HepG2 (cell line): ENCODE data around the gene CLEC10A. TPM values are rescaled to one million over a fixed set of nuclear protein-coding genes. Genes with fewer than 3 reads are reported as not detected.

Source experiments
- CAMTA2 ChIP-seq: sonication (generic); formaldehyde crosslinking; IDR thresholded peaks from 2 replicates; pipeline ENCODE4 v1.4.0; 2020; ENCODE audit warnings: mild to moderate bottlenecking, missing genetic modification reagents, borderline replicate concordance
- CHD4 ChIP-seq: fragments of 200-600 bp; sonication (generic); IDR thresholded peaks from 2 replicates; pipeline ENCODE4 v1.7.0; 2017; ENCODE audit warnings: mild to moderate bottlenecking, low read length, borderline replicate concordance
- DMAP1 ChIP-seq: IDR thresholded peaks from 2 replicates; pipeline ENCODE4 v1.6.1; 2016
- GATA4 ChIP-seq: sonication (generic); IDR thresholded peaks from 2 replicates; pipeline ENCODE4 v1.6.1; 2016; ENCODE audit warnings: antibody characterized with exemption, low read depth, borderline replicate concordance
- GLI4 ChIP-seq: sonication (generic); formaldehyde crosslinking; IDR thresholded peaks from 2 replicates; pipeline ENCODE4 v1.5.1; 2020; ENCODE audit warnings: missing genetic modification reagents, mild to moderate bottlenecking, moderate library complexity, borderline replicate concordance
- HNF4G ChIP-seq, 2 experiments: sonication (generic) in 1 of 2; formaldehyde crosslinking in 1 of 2; IDR thresholded peaks; 2 replicates each; pipeline versions ENCODE4 v1.4.0 to v1.6.1; 2011 to 2020; ENCODE audit warnings: borderline replicate concordance in 2 of 2, low read depth in 2 of 2, mild to moderate bottlenecking in 2 of 2, low read length in 1 of 2, missing genetic modification reagents in 1 of 2, moderate library complexity in 1 of 2
- HOXA7 ChIP-seq: sonication (generic); formaldehyde crosslinking; IDR thresholded peaks from 2 replicates; pipeline ENCODE4 v1.8.1; 2022; ENCODE audit warnings: mild to moderate bottlenecking, missing genetic modification reagents, moderate library complexity
- IRX3 ChIP-seq: sonication (generic); formaldehyde crosslinking; IDR thresholded peaks from 2 replicates; pipeline ENCODE4 v1.8.1; 2023; ENCODE audit warnings: mild to moderate bottlenecking, low read depth, missing genetic modification reagents, borderline replicate concordance
- KAT7 ChIP-seq: IDR thresholded peaks from 2 replicates; pipeline ENCODE4 v1.6.1; 2018; ENCODE audit warnings: borderline replicate concordance, missing compliant biosample characterization
- PHF5A ChIP-seq: IDR thresholded peaks from one replicate; pipeline ENCODE4 v1.6.1; 2018; ENCODE audit warnings: low read depth, missing genetic modification reagents; ENCODE audit not compliant: unreplicated experiment
- RBM39 ChIP-seq: fragments of 200-400 bp; formaldehyde crosslinking; IDR thresholded peaks from one replicate; pipeline ENCODE4 v1.6.1; 2018; ENCODE audit warnings: antibody characterized with exemption, mild to moderate bottlenecking, low read depth, low read length; ENCODE audit not compliant: poor library complexity, severe bottlenecking
- TAF1 ChIP-seq: sonication (generic); formaldehyde crosslinking; IDR thresholded peaks from 2 replicates; pipeline ENCODE4 v1.4.0; 2020; ENCODE audit warnings: missing genetic modification reagents
- ZNF670 ChIP-seq: sonication (generic); formaldehyde crosslinking; IDR thresholded peaks from 2 replicates; pipeline ENCODE4 v1.8.0; 2022; ENCODE audit warnings: mild to moderate bottlenecking, missing genetic modification reagents, borderline replicate concordance
- polyA plus RNA-seq, 8 experiments: library from polyadenylated mRNA; depleted of rRNA in 3 of 8; stranded (reverse) in 7 of 8; unstranded in 1 of 8; fragments of >200 nt; fragmentation: Illumina TruSeq in 4 of 8; extraction: Trizol in 4 of 8; gene quantifications; 2 replicates each; pipeline versions ENCODE4 v1.2.1 to v1.2.3, GENCODE V29; 2011 to 2016; ENCODE audit warnings: low read depth in 4 of 8, missing spikeins in 1 of 8, mixed read lengths in 1 of 8; ENCODE audit not compliant: insufficient read depth in 1 of 8
- total RNA-seq, 5 experiments: library from RNA; depleted of rRNA; stranded (reverse); fragments of >200 nt; fragmentation: Illumina TruSeq; extraction: Trizol; gene quantifications; 2 replicates each; pipeline ENCODE4 v1.2.3, GENCODE V29; 2016; ENCODE audit warnings: low read depth in 1 of 5
- TF ChIP-seq, protein P1 (sequence below): sonication (generic); formaldehyde crosslinking; IDR thresholded peaks from 2 replicates; pipeline ENCODE4 v1.5.0; 2020; ENCODE audit warnings: missing genetic modification reagents
- TF ChIP-seq, protein P2 (sequence below): sonication (generic); formaldehyde crosslinking; IDR thresholded peaks from 2 replicates; pipeline ENCODE4 v1.4.0; 2020; ENCODE audit warnings: missing genetic modification reagents, borderline replicate concordance
- TF ChIP-seq, protein P3 (sequence below): sonication (generic); formaldehyde crosslinking; IDR thresholded peaks from 2 replicates; pipeline ENCODE4 v1.8.0; 2022; ENCODE audit warnings: missing genetic modification reagents, mild to moderate bottlenecking, inconsistent platforms, borderline replicate concordance
- TF ChIP-seq, protein P4 (sequence below): sonication (generic); formaldehyde crosslinking; IDR thresholded peaks from 2 replicates; pipeline ENCODE4 v1.4.0; 2020; ENCODE audit warnings: missing genetic modification reagents

Gene CLEC10A
- total and polyA plus RNA-seq, 2 of the 13 experiments (the other 11 are each of a cell fraction or from before 2014, with no cell fraction given), result 0.33 TPM; not detected in 1

DNA sequence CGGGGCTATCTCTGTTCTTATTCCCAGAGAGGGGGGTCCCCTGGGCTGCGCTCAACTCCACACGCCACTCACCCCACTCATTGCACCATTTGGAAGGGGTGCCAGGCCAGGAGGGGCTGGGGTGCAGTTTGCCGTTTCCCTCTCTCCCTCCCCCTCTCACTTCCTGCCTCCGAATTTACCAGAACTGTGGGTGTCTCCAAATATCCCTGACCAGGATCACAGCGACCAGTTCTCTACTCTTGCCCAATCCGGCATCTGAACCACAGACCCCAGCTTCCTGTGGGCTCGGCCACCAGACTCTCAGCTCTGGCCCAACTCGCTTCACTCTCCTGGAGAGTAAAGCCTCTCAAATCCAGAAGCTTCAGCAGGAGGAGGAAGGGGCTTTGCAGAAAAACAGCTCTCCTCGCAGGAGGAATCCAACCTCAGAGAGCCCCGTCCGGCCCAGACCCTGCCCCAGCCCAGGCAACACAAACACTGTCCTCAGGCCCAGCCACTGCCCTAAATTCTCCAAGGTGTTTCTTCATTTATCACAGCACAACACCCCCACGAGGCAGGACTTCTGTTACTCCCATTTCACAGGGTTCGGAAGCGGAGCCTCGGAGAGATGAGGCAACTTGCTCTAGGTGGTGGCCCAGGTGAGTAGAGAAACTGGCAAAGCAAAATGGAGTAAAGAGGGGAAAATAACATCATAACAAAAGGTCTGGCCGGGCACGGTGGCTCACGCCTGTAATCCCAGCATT, 35.0 kb upstream of the CLEC10A start (continued):
- TF ChIP-seq, protein P1, sequence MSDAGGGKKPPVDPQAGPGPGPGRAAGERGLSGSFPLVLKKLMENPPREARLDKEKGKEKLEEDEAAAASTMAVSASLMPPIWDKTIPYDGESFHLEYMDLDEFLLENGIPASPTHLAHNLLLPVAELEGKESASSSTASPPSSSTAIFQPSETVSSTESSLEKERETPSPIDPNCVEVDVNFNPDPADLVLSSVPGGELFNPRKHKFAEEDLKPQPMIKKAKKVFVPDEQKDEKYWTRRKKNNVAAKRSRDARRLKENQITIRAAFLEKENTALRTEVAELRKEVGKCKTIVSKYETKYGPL, result no peak
- TF ChIP-seq CHD4, result peak; percentile 77; the same call in 1 of the 2 replicates
- TF ChIP-seq IRX3 (CRISPR knock-in tag), result no peak
- TF ChIP-seq GLI4 (CRISPR knock-in tag), result 0 out of 2 replicates have a peak, but pooled peaks have one; percentile 12
- TF ChIP-seq HNF4G (IDR thresholded peaks at IDR 0.05; ENCODE audit: borderline replicate concordance, low read depth, low read length), result no peak; the same call in 1 of the 2 replicates
- TF ChIP-seq HNF4G (CRISPR knock-in tag; IDR thresholded peaks at IDR 0.05; ENCODE audit: borderline replicate concordance, low read depth), result peak; percentile 39; the same call in 1 of the 2 replicates
- TF ChIP-seq, protein P2, sequence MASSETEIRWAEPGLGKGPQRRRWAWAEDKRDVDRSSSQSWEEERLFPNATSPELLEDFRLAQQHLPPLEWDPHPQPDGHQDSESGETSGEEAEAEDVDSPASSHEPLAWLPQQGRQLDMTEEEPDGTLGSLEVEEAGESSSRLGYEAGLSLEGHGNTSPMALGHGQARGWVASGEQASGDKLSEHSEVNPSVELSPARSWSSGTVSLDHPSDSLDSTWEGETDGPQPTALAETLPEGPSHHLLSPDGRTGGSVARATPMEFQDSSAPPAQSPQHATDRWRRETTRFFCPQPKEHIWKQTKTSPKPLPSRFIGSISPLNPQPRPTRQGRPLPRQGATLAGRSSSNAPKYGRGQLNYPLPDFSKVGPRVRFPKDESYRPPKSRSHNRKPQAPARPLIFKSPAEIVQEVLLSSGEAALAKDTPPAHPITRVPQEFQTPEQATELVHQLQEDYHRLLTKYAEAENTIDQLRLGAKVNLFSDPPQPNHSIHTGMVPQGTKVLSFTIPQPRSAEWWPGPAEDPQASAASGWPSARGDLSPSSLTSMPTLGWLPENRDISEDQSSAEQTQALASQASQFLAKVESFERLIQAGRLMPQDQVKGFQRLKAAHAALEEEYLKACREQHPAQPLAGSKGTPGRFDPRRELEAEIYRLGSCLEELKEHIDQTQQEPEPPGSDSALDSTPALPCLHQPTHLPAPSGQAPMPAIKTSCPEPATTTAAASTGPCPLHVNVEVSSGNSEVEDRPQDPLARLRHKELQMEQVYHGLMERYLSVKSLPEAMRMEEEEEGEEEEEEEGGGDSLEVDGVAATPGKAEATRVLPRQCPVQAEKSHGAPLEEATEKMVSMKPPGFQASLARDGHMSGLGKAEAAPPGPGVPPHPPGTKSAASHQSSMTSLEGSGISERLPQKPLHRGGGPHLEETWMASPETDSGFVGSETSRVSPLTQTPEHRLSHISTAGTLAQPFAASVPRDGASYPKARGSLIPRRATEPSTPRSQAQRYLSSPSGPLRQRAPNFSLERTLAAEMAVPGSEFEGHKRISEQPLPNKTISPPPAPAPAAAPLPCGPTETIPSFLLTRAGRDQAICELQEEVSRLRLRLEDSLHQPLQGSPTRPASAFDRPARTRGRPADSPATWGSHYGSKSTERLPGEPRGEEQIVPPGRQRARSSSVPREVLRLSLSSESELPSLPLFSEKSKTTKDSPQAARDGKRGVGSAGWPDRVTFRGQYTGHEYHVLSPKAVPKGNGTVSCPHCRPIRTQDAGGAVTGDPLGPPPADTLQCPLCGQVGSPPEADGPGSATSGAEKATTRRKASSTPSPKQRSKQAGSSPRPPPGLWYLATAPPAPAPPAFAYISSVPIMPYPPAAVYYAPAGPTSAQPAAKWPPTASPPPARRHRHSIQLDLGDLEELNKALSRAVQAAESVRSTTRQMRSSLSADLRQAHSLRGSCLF (CRISPR knock-in tag), result peak; percentile 47; the same call in 1 of the 2 replicates
- TF ChIP-seq, protein P3, sequence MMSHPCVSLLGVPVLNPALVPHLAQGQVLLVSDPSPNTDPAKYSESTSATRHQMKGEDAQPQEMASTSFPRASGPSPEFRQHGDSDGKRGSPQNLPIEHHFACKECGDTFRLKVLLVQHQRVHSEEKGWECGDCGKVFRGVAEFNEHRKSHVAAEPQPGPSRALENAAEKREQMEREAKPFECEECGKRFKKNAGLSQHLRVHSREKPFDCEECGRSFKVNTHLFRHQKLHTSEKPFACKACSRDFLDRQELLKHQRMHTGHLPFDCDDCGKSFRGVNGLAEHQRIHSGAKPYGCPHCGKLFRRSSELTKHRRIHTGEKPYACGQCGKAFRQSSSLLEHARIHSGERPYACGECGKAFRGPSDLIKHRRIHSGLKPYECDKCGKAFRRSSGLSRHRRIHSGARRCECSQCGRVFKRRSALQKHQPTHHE, result peak; percentile 14; the same call in 1 of the 2 replicates
- TF ChIP-seq RBM39, result no peak
- TF ChIP-seq TAF1 (CRISPR knock-in tag), result peak; percentile 73
- peak; percentile 9; the same call in 1 of the 2 replicates for TF ChIP-seq ZNF670 (CRISPR knock-in tag)
- TF ChIP-seq PHF5A (CRISPR knock-in tag), result peak; percentile 28
- TF ChIP-seq GATA4, result peak; percentile 13; the same call in 1 of the 2 replicates
- TF ChIP-seq, protein P4, sequence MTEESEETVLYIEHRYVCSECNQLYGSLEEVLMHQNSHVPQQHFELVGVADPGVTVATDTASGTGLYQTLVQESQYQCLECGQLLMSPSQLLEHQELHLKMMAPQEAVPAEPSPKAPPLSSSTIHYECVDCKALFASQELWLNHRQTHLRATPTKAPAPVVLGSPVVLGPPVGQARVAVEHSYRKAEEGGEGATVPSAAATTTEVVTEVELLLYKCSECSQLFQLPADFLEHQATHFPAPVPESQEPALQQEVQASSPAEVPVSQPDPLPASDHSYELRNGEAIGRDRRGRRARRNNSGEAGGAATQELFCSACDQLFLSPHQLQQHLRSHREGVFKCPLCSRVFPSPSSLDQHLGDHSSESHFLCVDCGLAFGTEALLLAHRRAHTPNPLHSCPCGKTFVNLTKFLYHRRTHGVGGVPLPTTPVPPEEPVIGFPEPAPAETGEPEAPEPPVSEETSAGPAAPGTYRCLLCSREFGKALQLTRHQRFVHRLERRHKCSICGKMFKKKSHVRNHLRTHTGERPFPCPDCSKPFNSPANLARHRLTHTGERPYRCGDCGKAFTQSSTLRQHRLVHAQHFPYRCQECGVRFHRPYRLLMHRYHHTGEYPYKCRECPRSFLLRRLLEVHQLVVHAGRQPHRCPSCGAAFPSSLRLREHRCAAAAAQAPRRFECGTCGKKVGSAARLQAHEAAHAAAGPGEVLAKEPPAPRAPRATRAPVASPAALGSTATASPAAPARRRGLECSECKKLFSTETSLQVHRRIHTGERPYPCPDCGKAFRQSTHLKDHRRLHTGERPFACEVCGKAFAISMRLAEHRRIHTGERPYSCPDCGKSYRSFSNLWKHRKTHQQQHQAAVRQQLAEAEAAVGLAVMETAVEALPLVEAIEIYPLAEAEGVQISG (CRISPR knock-in tag), result peak; percentile 55; the same call in 1 of the 2 replicates
- peak; percentile 59; the same call in 1 of the 2 replicates for TF ChIP-seq DMAP1 (CRISPR knock-in tag)
- no peak for TF ChIP-seq HOXA7 (CRISPR knock-in tag)
- TF ChIP-seq KAT7, result 0 out of 2 replicates have a peak, but pooled peaks have one; percentile 11
- TF ChIP-seq CAMTA2 (CRISPR knock-in tag), result no peak
